HK-2 (cell line): ENCODE data around the gene KLK10.
A peak's percentile ranks its signal among the peaks of the same experiment; 100 is the strongest.

Source experiments
- DNase-seq: peaks from one replicate; pipeline ENCODE4 v3.0.0-alpha.2; 2018; ENCODE audit not compliant: unreplicated experiment

The KLK10 gene, protein sequence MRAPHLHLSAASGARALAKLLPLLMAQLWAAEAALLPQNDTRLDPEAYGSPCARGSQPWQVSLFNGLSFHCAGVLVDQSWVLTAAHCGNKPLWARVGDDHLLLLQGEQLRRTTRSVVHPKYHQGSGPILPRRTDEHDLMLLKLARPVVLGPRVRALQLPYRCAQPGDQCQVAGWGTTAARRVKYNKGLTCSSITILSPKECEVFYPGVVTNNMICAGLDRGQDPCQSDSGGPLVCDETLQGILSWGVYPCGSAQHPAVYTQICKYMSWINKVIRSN

GRCh38 chr19:51019544-51019925 lies at the start of gene KLK10:
KLK10 (minus strand) TSS chr19:51019709; CDS start chr19:51019130, 579 bp downstream.
- DNase-seq = no peak

DNA sequence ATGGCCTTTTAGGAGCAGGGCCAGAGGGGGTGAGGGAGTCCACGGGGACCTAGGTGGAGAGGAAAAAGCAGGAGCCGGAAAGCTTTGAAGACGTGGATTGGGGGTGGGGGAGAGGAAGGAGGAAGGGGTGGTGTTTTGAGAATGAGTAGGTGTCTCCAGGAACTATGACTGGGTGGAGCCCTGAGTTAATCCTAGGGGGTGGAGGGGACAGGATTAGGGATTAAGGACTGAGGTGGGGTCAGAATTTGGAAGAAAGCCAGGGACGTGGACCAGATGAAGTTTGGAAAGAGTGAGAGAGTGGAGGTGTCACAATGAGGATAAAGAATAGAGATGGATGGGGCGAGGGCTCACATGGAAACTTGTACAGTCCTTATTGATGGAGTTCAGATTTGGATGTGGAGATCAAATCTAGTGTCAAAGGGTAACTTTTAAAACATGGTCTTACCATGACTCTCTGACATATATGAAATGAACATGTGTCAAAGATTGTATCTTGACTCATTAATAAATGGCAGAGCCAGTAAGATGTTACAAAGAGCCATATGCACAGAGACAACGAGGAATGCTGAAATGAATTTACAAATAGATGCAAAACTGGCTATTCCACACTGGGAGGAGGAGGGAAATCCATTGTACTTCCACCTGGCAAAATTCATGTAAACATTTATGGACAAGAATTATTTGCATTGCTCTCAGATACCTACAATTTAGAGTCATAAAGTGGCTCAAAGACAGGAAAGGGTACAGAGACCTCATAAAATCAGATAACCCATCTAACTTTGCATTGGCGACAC lies 47.1 kb upstream of the KLK10 start:
- DNase-seq = no peak

- no peak for DNase-seq
Observed at GRCh38 chr19:51065221-51065960, 45.9 kb upstream of the KLK10 start.

GRCh38 chr19:51064534-51065220 lies 45.2 kb upstream of the KLK10 start, which contains the start of gene KLK13:
KLK13 (minus strand) TSS chr19:51065092; CDS start chr19:51065067, 25 bp downstream.
- peak; percentile 27 for DNase-seq

- no peak for DNase-seq
Observed at GRCh38 chr19:51063664-51064063, 44.2 kb upstream of the KLK10 start.

DNA sequence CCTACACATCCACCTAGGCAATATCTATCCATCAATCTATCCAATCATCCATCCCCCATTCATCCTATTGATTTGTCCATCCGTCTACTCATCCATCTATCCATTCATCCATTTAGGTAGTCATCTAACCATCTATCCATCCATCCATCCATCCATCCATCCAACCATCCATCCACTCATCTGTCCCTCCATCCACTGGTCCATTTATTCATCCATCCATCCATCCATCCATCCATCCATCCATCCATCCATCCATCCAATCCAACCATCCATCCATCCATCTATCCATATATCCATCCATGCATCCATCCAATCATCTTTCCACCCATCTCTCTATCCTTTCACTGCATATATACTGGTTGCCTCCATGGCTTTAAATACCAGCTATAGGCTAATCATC lies 41.5 kb upstream of the KLK10 start:
- DNase-seq = no peak

- no peak for DNase-seq
Observed at GRCh38 chr19:51060336-51060735, 40.8 kb upstream of the KLK10 start.

DNA sequence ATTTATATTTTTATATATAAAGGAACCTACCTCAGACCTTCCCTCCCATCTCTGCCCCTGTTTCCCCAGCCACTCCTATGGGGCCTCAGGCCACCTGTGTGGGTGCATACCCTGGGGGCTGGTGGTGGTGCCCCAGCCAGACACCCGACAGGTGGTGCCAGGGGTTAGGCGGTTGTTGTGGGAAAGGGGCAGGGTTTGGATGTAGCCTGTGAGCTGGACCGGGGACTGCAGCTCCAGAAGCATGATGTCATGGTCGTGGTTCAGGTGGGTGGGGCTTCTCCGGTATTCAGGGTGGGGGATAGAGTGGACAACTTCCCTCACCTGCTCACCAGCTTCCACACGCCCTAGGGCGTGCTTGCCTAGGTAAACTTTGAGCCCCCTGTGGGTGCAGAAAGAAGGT lies 40.2 kb upstream of the KLK10 start:
- no peak for DNase-seq

- no peak for DNase-seq
Observed at GRCh38 chr19:51055866-51056265, 36.4 kb upstream of the KLK10 start.

DNA sequence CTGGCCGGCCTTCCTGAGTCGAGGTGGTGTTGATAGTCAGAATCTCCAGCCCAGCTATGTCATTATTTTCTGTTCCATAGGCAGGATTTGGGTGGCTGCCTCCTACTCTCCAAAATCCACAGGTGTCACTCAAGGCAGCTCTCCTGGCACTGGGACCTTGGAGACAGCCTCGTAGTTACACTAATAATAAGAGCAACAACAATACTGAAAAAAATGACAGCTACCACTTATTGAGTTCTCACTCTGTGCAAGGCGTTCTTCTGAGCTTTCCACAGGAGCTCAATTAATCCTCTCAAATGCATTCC lies 27.5 kb upstream of the KLK10 start:
- DNase-seq = no peak

GRCh38 chr19:51044327-51044726 lies 24.8 kb upstream of the KLK10 start:
- no peak for DNase-seq

DNA sequence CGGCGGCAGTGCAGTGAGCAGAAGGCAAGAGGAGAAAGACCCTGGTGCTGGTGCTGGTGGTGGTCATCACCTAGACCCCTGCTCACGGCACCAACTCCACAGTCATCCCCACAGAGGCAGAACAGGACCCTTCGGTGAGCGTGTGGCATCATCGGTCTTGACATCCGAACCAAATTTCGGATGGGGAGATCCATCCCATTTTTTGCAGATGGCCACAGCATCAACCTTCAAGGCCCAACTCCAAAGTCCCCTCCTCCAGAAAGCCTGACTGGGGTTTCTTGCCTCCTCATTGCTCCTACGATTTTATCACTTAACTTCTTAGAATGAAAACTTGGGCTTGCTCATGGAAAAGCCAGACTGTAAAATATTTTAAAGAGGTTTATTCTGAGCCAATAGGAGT lies 24.0 kb upstream of the KLK10 start:
- no peak for DNase-seq

DNA sequence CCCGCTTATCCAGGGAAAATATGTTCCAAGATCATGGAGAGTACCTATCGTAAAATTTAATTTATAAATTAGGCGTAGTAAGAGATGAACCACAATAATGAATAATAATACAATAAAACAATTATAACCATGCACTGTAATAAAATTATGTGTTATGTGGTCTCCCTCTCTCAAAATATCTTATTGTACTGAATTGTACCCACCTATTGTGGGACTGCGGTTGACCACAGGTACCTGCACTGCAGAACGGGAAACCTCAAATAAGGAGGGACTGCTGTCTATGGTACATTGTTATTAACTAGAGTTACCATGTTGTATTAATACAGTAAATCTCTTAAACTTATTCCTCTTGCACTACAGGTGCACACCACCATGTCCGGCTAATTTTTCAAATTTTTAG lies 20.6 kb upstream of the KLK10 start:
- DNase-seq = no peak

DNA sequence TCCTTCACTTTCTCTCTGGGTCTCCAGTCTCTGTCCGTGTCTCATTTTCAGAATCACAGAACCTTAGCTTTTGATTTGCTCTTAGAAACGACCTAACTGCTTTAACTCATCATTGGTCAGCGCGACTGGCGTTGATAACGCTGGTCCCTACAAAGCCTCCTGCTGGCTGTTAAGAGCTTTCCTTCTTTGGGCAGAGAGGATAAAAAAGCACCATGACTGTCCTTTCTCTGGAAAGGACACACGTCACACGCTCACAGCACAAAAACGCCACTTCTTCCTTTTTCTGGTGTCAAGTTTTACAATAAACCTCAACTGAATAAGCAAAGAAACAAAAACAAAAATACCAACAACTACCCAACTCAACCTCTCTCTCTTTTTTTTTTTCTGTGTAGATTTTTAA lies 17.0 kb upstream of the KLK10 start:
- no peak for DNase-seq

DNA sequence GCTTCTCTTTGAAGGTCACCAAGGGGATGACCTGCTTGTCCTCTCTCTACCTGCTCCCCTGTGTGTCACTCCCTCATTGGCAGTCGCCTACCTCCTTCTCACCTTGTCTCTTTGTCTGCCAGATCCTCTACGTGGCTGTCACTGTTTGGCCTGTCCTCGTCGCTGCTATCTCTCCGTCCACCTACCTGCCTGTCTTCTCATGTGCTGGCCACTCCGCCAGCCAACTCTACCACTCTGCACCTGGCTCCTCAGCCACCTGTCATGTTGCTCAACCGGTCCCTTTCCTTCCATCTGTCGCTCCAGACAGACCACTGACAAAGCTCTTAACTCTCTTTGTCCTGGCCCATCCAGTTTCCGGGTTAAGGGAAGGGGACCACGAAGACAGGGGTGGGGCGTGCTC lies 15.2 kb upstream of the KLK10 start, which contains the start of gene KLK12:
Gene KLK12 (minus strand): TSS at position 299 of the 400 bp plus-strand sequence. CDS start 381 bp downstream, outside the sequence.
- DNase-seq = no peak

- DNase-seq = no peak
Observed at GRCh38 chr19:51031880-51032225, 12.3 kb upstream of the KLK10 start.

DNA sequence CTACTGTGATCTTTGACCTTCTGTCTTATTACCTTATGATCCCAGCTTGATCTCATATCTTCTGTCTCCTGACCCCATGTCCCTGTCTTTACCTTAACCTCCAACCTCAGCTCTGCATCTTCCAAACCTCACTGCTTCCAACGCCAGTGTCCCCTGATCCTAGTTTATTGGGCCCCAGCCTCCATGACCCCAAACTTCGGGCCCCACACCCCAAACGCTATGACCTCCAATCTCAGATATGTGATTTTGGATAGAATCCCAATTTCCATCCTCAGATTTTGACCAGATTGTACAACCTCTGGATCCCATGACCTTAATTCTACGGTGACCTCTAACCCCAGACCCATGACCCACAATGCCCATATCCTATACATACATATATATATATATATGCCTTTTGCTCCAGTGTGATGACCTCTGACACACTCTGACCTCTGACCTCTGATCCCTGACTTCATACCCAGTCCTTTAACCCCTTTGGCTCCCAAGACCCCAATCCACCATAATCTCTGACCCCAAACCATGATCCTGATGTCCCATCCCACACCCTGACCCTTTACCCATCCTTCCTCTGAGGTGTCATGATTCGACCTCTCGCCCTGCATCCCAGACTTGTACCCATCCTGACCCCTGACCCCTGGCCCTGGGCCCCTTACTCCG lies 11.8 kb upstream of the KLK10 start:
- no peak for DNase-seq

DNA sequence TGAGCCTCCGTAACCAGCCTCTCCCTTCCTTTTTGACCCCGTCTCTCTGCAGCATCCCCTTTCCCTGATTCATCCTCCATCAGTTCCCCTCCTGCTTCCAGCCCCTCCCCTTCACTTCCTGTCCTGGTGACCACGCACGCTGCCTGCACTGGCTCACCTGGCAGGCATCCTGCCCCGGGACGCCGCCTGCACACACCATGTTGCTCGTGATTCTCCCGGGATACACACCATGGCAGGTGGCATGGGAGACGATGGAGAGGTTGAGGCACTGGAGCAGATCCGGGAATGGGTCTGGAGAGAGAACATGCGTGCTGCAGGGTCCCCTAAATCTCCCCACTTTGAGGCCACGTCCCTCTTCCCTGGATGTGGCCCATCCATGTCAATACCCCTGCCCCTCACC lies 11.1 kb upstream of the KLK10 start:
- no peak for DNase-seq

DNA sequence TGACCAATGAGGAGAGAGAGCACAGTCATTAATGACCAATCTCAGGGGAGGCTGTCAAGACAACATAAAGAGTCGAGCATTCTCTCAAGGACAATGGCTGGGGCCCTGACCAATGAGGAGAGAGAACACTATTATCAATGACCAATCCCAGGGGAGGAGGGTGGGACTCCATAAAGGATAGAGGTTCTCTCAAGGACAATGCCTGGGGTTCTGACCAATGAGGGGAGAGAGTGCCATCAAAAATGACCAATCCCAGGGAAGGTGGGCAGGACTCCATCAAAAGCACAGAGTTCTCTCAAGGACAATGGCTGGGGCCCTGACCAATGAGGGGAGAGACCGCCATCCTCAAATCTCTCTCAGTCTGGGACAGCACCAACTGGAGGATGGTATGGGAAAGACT lies 10.2 kb upstream of the KLK10 start:
- no peak for DNase-seq

- DNase-seq = no peak
Observed at GRCh38 chr19:51027873-51028272, 8.4 kb upstream of the KLK10 start.

DNA sequence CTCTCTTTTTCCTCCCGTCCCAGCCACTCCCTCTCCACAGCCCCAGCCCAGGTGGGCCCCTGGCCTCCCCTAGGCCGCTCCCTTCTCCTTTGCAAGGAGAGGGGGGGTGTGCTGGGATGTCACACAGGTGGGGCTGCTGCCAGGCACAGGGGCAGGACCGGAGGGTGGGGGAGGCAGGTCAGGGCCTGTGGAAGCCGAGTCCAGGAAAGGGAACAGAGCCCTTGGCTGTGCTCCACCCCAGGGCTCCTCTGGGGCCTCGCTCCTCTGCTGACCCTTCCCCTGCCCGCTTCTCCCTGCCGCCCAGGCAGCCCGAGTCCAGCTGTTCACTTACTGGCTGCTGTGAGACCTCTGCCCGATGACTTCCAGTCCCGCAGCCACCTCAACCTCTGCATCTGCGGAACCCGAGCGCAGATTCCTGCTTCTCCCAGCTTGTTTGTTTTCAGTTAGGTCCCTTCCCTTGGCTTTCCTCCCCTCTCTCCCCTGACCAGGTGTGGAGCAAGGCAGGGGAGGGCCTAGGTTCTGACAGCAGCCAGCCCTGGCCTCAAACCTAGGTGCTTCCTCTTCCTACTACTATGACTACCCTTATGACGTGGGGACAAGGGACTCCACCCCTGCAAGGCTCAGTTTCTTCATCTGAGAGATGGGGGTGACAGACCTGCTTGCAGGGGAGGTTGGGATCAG lies 7.8 kb upstream of the KLK10 start:
- no peak for DNase-seq
